ENCODE data around the gene KLHL35.

DNA sequence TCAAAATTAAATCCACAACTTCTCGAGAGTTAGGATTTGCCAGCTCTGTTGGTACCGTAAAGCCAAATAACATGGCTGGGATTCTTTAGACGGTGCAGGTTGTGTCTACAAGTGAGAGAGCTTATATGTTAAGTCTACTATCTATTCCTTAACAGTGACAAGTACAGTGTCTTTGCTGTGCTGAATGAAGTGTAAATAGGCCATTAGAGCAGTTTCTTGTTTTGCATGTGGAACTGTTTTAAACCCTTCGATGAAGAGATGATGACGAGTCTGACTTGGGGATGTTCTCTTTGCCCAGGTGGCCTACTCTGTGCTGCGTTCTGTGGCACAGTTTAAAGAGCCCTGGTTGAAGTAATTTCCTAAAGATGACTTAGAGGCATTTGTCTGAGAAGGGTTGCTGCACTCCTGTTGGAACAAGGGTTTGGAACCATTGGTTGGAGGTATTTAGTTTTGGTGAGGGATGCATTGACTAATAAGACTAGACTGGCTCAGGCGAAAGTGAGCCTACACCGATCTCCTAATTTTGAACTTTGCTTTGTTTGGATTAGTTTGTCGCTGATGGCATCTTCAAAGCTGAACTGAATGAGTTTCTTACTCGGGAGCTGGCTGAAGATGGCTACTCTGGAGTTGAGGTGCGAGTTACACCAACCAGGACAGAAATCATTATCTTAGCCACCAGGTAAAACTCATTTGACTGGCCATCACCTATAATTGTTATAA is 32.7 kb downstream of the KLHL35 start:
- TF ChIP-seq, protein P1, sequence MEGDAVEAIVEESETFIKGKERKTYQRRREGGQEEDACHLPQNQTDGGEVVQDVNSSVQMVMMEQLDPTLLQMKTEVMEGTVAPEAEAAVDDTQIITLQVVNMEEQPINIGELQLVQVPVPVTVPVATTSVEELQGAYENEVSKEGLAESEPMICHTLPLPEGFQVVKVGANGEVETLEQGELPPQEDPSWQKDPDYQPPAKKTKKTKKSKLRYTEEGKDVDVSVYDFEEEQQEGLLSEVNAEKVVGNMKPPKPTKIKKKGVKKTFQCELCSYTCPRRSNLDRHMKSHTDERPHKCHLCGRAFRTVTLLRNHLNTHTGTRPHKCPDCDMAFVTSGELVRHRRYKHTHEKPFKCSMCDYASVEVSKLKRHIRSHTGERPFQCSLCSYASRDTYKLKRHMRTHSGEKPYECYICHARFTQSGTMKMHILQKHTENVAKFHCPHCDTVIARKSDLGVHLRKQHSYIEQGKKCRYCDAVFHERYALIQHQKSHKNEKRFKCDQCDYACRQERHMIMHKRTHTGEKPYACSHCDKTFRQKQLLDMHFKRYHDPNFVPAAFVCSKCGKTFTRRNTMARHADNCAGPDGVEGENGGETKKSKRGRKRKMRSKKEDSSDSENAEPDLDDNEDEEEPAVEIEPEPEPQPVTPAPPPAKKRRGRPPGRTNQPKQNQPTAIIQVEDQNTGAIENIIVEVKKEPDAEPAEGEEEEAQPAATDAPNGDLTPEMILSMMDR (conservative IDR thresholded peaks at IDR 0.05 in 1 of 2, IDR thresholded peaks at IDR 0.05 in 1 of 2; ENCODE audit: low read depth in 1 of 2, low read length in 2 of 2) = no peak
- no peak for TF ChIP-seq EZH2 (IDR thresholded peaks at IDR 0.05; ENCODE audit: low read length, missing control alignments)
